Testis (tissue), 2 donors: Measurements from ENCODE around the gene TNK2.
"Not testable (repeated sequence)": the region's sequence is repeated elsewhere in the genome, so short reads cannot be mapped to it uniquely, and the experiment has no call there.

Source experiments
- CTCF ChIP-seq, 3 experiments: fragments of 450-650 bp in 2 of 3; fragments of 200-600 bp in 1 of 3; sonication (generic) in 1 of 3; IDR thresholded peaks; one replicate each; pipeline ENCODE4 v1.5.1; 2016 to 2019; ENCODE audit warnings: antibody characterized with exemption in 3 of 3, mild to moderate bottlenecking in 2 of 3, moderate library complexity in 1 of 3
- POLR2A ChIP-seq: fragments of 450-650 bp; IDR thresholded peaks from one replicate; pipeline ENCODE4 v1.6.1; 2017; ENCODE audit warnings: antibody characterized with exemption, mild to moderate bottlenecking, moderate library complexity

GRCh38 chr3:195952590-195952989 is 44.2 kb upstream of the TNK2 start:
- not testable (repeated sequence) for TF ChIP-seq CTCF (IDR thresholded peaks at IDR 0.05); POLR2A
